A549 (cell line): ENCODE results near the gene KAT8.

Experiments used
- CEBPB ChIP-seq, 2 experiments: fragments of >200 bp in 1 of 2; sonication (Bioruptor Twin) in 1 of 2; formaldehyde crosslinking in 1 of 2; IDR thresholded peaks; 2 replicates each; pipeline ENCODE4 v1.6.1; 2012 to 2016
- MAFK ChIP-seq: fragments of 450-650 bp; IDR thresholded peaks from 2 replicates; pipeline ENCODE4 v1.6.1; 2014; ENCODE audit not compliant: partially characterized antibody
- POLR2A ChIP-seq: IDR thresholded peaks from 2 replicates; pipeline ENCODE4 v1.6.1; 2012; ENCODE audit warnings: mild to moderate bottlenecking, low read length
- RFX5 ChIP-seq: fragments of 450-650 bp; IDR thresholded peaks from 2 replicates; pipeline ENCODE4 v1.7.1; 2014; ENCODE audit warnings: antibody characterized with exemption, mild to moderate bottlenecking, moderate library complexity
- TF ChIP-seq, protein P1 (sequence below): fragments of 250-450 bp; sonication (Bioruptor Pico); IDR thresholded peaks from 2 replicates; pipeline ENCODE4 v1.5.0; 2021; ENCODE audit warnings: mild to moderate bottlenecking, moderate library complexity, borderline replicate concordance

DNA sequence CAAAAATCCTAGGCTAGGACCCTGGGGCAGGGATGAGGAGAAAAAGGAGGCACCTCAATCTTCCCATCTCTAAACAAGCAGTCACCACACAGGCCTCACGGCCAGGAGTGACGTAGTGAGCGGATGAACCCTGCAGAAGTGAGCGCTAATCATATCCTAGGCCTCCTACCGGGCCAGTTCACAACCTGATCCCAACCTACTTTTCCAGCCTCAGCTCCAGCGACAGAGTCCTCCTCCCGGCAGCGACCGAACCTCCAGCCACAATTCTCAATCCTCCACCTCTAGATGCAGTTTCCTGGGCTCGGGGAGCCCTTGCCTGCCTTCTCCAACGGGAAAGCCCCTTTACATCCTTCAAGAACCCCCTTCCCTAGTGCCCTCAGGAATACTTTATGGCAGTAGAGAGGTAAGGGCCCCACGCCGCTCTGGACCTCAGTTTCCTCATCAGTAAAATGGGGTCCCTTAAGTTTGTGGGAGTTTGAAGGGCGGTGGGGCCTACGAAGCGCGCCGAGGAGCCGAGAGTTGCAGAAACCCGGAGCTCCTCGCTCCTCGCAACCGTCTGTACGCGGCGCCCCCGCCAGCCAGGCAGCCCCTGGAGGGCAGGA, 44.8 kb upstream of the KAT8 start:
- no peak for TF ChIP-seq RFX5
- TF ChIP-seq POLR2A, result 0 out of 2 replicates have a peak, but pooled peaks have one; percentile 9
- no peak for TF ChIP-seq CEBPB (IDR thresholded peaks at IDR 0.05)
- TF ChIP-seq MAFK, result no peak
- TF ChIP-seq, protein P1, sequence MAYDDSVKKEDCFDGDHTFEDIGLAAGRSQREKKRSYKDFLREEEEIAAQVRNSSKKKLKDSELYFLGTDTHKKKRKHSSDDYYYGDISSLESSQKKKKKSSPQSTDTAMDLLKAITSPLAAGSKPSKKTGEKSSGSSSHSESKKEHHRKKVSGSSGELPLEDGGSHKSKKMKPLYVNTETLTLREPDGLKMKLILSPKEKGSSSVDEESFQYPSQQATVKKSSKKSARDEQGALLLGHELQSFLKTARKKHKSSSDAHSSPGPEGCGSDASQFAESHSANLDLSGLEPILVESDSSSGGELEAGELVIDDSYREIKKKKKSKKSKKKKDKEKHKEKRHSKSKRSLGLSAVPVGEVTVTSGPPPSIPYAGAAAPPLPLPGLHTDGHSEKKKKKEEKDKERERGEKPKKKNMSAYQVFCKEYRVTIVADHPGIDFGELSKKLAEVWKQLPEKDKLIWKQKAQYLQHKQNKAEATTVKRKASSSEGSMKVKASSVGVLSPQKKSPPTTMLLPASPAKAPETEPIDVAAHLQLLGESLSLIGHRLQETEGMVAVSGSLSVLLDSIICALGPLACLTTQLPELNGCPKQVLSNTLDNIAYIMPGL (CRISPR knock-in tag), result no peak
